SK-N-SH (cell line): ENCODE data around the gene PRKCH. TPM values are rescaled to one million over a fixed set of nuclear protein-coding genes. Genes with fewer than 3 reads are reported as not detected.

Experiments used
- CTCF ChIA-PET: fragments of 300-600, 350-600 bp; formaldehyde crosslinking; extraction: SDS; loops from one replicate; lab custom pipeline; 2021; lab: Yijun Ruan, JAX
- POLR2A ChIA-PET: fragments of 350-600 bp; sonication (Branson Sonifier 250); formaldehyde crosslinking; extraction: SDS; loops from one replicate; lab custom pipeline; 2020; ENCODE audit warnings: antibody characterized with exemption, inconsistent platforms; lab: Yijun Ruan, JAX
- DNase-seq: peaks from one replicate; pipeline ENCODE4 v3.0.0; 2012
- H2AFZ ChIP-seq: fragments of 200-600 bp; sonication (generic); 2 replicates; pipeline ENCODE4 v1.8.1; 2016; ENCODE audit warnings: antibody characterized with exemption, mild to moderate bottlenecking, low read depth
- H3F3A ChIP-seq: fragments of 200-600 bp; sonication (generic); replicated peaks from 2 replicates; pipeline ENCODE3; 2016; ENCODE audit warnings: antibody characterized with exemption, mild to moderate bottlenecking; ENCODE audit not compliant: insufficient read depth
- H3K27ac ChIP-seq, 2 experiments: fragments of 200-500 bp in 1 of 2; fragments of 200-600 bp in 1 of 2; sonication (Bioruptor generic) in 1 of 2; sonication (generic), shearing (Covaris generic) in 1 of 2; 2 replicates each; pipeline versions ENCODE4 v1.5.1 to v1.6.1; 2014 to 2016; ENCODE audit warnings: low read depth in 2 of 2, inconsistent platforms in 1 of 2, low read length in 1 of 2, mild to moderate bottlenecking in 1 of 2, mixed read lengths in 1 of 2
- H3K27me3 ChIP-seq: fragments of 200-600 bp; sonication (generic), shearing (Covaris generic); 2 replicates; pipeline ENCODE4 v1.6.1; 2016; ENCODE audit warnings: mixed run types; ENCODE audit not compliant: insufficient read depth
- H3K36me3 ChIP-seq, 2 experiments: fragments of 200-500 bp in 1 of 2; fragments of 200-600 bp in 1 of 2; sonication (Bioruptor generic) in 1 of 2; sonication (generic) in 1 of 2; replicated peaks in 1 of 2; 2 replicates each; pipeline versions ENCODE3 to v1.5.1; 2014 to 2016; ENCODE audit warnings: low read length in 1 of 2, mild to moderate bottlenecking in 1 of 2; ENCODE audit not compliant: insufficient read depth in 2 of 2, control insufficient read depth in 1 of 2
- H3K4me1 ChIP-seq, 2 experiments: fragments of 200-500 bp in 1 of 2; fragments of 200-600 bp in 1 of 2; sonication (Bioruptor generic) in 1 of 2; sonication (generic), shearing (Covaris generic) in 1 of 2; 2 replicates each; pipeline versions ENCODE4 v1.5.1 to v1.6.1; 2014 to 2016; ENCODE audit warnings: low read depth in 1 of 2, low read length in 1 of 2, mixed run types in 1 of 2; ENCODE audit not compliant: insufficient read depth in 2 of 2, control insufficient read depth in 1 of 2
- H3K4me2 ChIP-seq: fragments of 200-600 bp; sonication (generic), shearing (Covaris generic); 2 replicates; pipeline ENCODE4 v1.6.1; 2017; ENCODE audit warnings: mixed run types
- H3K4me3 ChIP-seq, 2 experiments: fragments of 200-500 bp in 1 of 2; fragments of 200-600 bp in 1 of 2; sonication (Bioruptor generic) in 1 of 2; sonication (generic), shearing (Covaris generic) in 1 of 2; 2 replicates each; pipeline versions ENCODE4 v1.5.1 to v1.8.1; 2014 to 2016; ENCODE audit warnings: low read depth in 2 of 2, inconsistent platforms in 1 of 2, low read length in 1 of 2, mild to moderate bottlenecking in 1 of 2, mixed read lengths in 1 of 2, moderate library complexity in 1 of 2
- H3K79me2 ChIP-seq: fragments of 200-600 bp; sonication (generic); 2 replicates; pipeline ENCODE4 v1.8.1; 2017; ENCODE audit warnings: mild to moderate bottlenecking; ENCODE audit not compliant: insufficient read depth
- H3K9ac ChIP-seq: fragments of 200-600 bp; sonication (generic); 2 replicates; pipeline ENCODE4 v1.6.1; 2017; ENCODE audit warnings: mixed run types
- H3K9me2 ChIP-seq: fragments of 200-600 bp; sonication (generic); 2 replicates; pipeline ENCODE4 v1.6.1; 2017; ENCODE audit warnings: mixed run types
- H3K9me3 ChIP-seq: fragments of 200-600 bp; sonication (generic); 2 replicates; pipeline ENCODE4 v1.6.1; 2017; ENCODE audit warnings: mixed run types, mild to moderate bottlenecking, moderate library complexity
- H4K20me1 ChIP-seq: fragments of 200-600 bp; sonication (generic); 2 replicates; pipeline ENCODE4 v1.6.1; 2017; ENCODE audit warnings: mild to moderate bottlenecking, mixed run types; ENCODE audit not compliant: insufficient read depth
- EP300 ChIP-seq, 2 experiments: IDR thresholded peaks; 2 replicates each; pipeline versions ENCODE4 v1.4.0 to v1.6.1; 2012; ENCODE audit warnings: borderline replicate concordance in 1 of 2, low read depth in 1 of 2, low read length in 1 of 2
- FOSL2 ChIP-seq: IDR thresholded peaks from 2 replicates; pipeline ENCODE4 v1.4.0; 2012; ENCODE audit warnings: low read depth, mild to moderate bottlenecking, moderate library complexity, borderline replicate concordance
- FOXM1 ChIP-seq: IDR thresholded peaks from 2 replicates; pipeline ENCODE4 v1.4.0; 2012; ENCODE audit warnings: low read depth, mild to moderate bottlenecking
- GABPA ChIP-seq: IDR thresholded peaks from 2 replicates; pipeline ENCODE4 v1.4.0; 2012; ENCODE audit warnings: low read depth, mild to moderate bottlenecking
- IRF3 ChIP-seq: fragments of 150-350 bp; IDR thresholded peaks from 2 replicates; pipeline ENCODE4 v1.6.1; 2016; ENCODE audit warnings: mild to moderate bottlenecking, low read depth, low read length
- PBX3 ChIP-seq: IDR thresholded peaks from 2 replicates; pipeline ENCODE4; 2012
- RCOR1 ChIP-seq: fragments of 150-350 bp; IDR thresholded peaks from 2 replicates; pipeline ENCODE4 v1.6.1; 2017; ENCODE audit warnings: antibody characterized with exemption, low read length
- RXRA ChIP-seq: IDR thresholded peaks from 2 replicates; pipeline ENCODE4 v1.4.0; 2012; ENCODE audit warnings: low read depth, mild to moderate bottlenecking, borderline replicate concordance
- TCF12 ChIP-seq: IDR thresholded peaks from 2 replicates; pipeline ENCODE4 v1.4.0; 2012
- USF2 ChIP-seq: fragments of 150-350 bp; IDR thresholded peaks from 2 replicates; pipeline ENCODE4 v1.6.1; 2017; ENCODE audit warnings: antibody characterized with exemption, low read length, low read depth, borderline replicate concordance
- YY1 ChIP-seq: IDR thresholded peaks from 2 replicates; pipeline ENCODE4 v1.4.0; 2012; ENCODE audit warnings: low read depth, mild to moderate bottlenecking
- ZBTB33 ChIP-seq: IDR thresholded peaks from 2 replicates; pipeline ENCODE4 v1.4.0; 2012; ENCODE audit warnings: low read depth, borderline replicate concordance
- WGBS: methylation state at CpG from one replicate; pipeline ENCODE4 v1.1.6; 2017; ENCODE audit warnings: low lambda C conversion rate; 5-methylcytosine and 5-hydroxymethylcytosine counted together
- polyA plus RNA-seq, 3 experiments: library from polyadenylated mRNA; depleted of rRNA; stranded (reverse); fragments of >200 nt; gene quantifications; 2 replicates each; pipeline ENCODE4 v1.2.3, GENCODE V29; 2012

Gene PRKCH
- polyA plus RNA-seq, 1 of the 3 experiments (the other 2 are of a cell fraction), result 4.2 TPM

GRCh38 chr14:61404637-61405036 lies 83.3 kb downstream of the PRKCH start:
- DNase-seq, result no peak

More at GRCh38 chr14:61404637-61405036, 83.3 kb downstream of the PRKCH start:
- Histone ChIP-seq H3K9ac (no peak overlapping the region), H3K4me1 (peaks cover 0 to 8% of the 10 kb centered on the region in 2 experiments; a peak in 2 of 4 replicates), H2AFZ (no peak overlapping the region), H4K20me1 (no peaks in the 10 kb centered on the region), H3K27ac (no peak overlapping the region), H3K9me3 (no peaks in the 10 kb centered on the region), H3K79me2 (no peaks in the 10 kb centered on the region), H3F3A (no peaks in the 10 kb centered on the region), H3K36me3 (no peaks in the 10 kb centered on the region), H3K4me3 (no peak overlapping the region), H3K27me3 (no peaks in the 10 kb centered on the region), H3K4me2 (no peak overlapping the region), H3K9me2 (no peaks in the 10 kb centered on the region)
- WGBS, result 67% methylated on average over 1 of the region's 1 CpG
- POLR2A ChIA-PET, result no interaction called here
- TF ChIP-seq ZBTB33, result no peak
- TF ChIP-seq TCF12, result no peak
- TF ChIP-seq FOXM1, result no peak
- no peak for TF ChIP-seq GABPA
- TF ChIP-seq USF2, result no peak
- TF ChIP-seq RCOR1, result no peak
- TF ChIP-seq RXRA, result no peak
- TF ChIP-seq IRF3, result no peak
- no peak for TF ChIP-seq YY1
- no peak for TF ChIP-seq EP300 (IDR thresholded peaks at IDR 0.05; ENCODE audit: borderline replicate concordance in 1 of 2, low read depth in 1 of 2, low read length in 1 of 2)
- no peak for TF ChIP-seq FOSL2
- no peak for TF ChIP-seq PBX3
- CTCF ChIA-PET, result interaction anchor here (0.6 kb wide), 1 partner anchor 17 kb away, joined by 3 read pairs; no protein-coding TSS in a partner anchor
